Omental fat pad (tissue), 4 donors: ENCODE measurements around the gene BCAP31. TPM values are rescaled to one million over a fixed set of nuclear protein-coding genes. Genes with fewer than 3 reads are reported as not detected.

Experiments used
- ATAC-seq: fragments of 150-250 bp; one replicate; pipeline ENCODE4 v1.9.1; 2016; ENCODE audit warnings: mild to moderate bottlenecking, moderate library complexity; ENCODE audit not compliant: low FRiP score
- DNase-seq: peaks from one replicate; pipeline ENCODE4 v3.0.0-alpha.2; 2019; ENCODE audit warnings: low spot score
- CTCF ChIP-seq, 3 donors: fragments of 450-650 bp; IDR thresholded peaks; one replicate each; pipeline ENCODE4 v1.5.1; 2016 to 2017; ENCODE audit warnings: antibody characterized with exemption in 3 of 3, mild to moderate bottlenecking in 3 of 3, moderate library complexity in 2 of 3
- total RNA-seq, 4 donors: library from RNA; depleted of rRNA; stranded (reverse); fragments of >200 nt; gene quantifications; one replicate each; pipeline ENCODE4 v1.1.0, GENCODE V29; 2016

BCAP31 gene
- total RNA-seq, 4 donors from 2014 or later = 119 to 421 (median 240) TPM

GRCh38 chrX:153723351-153724251, 586 bp downstream of the BCAP31 start:
- DNase-seq (no peak), ATAC-seq (peak; percentile 28)
- TF ChIP-seq CTCF (IDR thresholded peaks at IDR 0.05) = no peak

GRCh38 chrX:153722704-153723350, 1.4 kb downstream of the BCAP31 start:
- TF ChIP-seq CTCF (IDR thresholded peaks at IDR 0.05) = no peak
- DNase-seq (no peak), ATAC-seq (no peak)

GRCh38 chrX:153719701-153720100, 4.5 kb downstream of the BCAP31 start:
- ATAC-seq (no peak), DNase-seq (no peak)
- TF ChIP-seq CTCF (IDR thresholded peaks at IDR 0.05) = no peak

DNA sequence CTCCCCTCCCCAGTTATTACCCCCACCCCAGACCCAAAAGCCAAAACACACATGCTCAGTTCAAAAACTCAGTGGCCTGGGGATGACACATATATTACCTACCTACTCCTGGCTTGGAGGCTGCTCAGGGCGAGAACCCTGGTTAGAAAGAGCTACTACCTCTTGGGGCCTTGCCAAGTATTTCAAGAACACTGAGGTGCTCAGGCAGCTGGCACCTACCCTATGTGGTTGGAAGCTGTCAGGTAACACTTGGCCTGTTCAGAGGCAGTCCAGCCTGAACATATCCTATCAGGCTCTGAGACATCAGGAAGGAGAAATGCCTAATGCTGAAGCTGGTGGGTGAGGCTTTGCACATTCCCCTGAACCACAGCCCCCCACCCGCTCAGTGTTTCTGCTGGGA, 4.9 kb downstream of the BCAP31 start:
- ATAC-seq (no peak), DNase-seq (no peak)
- TF ChIP-seq CTCF (IDR thresholded peaks at IDR 0.05) = no peak

DNA sequence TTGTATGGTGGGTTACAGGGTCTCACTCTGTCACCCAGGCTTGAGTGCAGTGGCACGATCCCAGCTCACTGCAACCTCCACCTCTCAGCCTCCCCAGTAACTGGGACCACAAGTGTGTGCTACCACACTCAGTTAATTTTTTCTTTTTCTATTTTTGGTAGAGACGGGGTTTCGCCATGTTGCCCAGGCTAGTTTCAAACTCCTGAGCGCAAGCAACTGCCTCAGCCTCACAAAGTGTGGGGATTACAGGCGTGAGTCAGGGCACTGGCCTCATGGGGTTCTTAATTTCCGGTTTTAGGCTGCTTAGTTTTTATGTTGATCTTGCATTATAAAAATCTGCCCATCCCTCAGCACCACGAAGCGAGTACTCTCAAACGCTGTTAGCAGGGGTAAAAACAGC, 6.7 kb downstream of the BCAP31 start:
- TF ChIP-seq CTCF (IDR thresholded peaks at IDR 0.05) = no peak
- DNase-seq (no peak), ATAC-seq (no peak)

DNA sequence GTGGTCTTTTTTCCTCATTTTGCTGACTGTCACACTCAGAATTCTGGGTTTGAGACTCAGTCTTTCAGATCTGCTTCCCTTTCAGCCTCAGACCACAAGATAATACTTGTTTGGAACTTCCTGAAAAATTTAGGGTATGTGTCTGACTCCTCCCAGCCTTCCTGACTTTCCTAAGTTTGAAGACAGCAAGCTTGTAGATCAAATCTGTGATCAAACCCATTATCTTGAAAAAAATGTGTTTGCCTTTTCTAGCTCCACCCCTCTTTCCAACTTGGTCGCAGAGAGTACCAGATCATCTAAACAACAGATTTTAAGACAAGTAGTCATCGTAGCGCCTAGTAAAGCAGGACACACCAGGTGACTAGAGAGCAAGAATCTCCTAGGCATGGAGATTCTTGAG, 9.9 kb downstream of the BCAP31 start:
- ATAC-seq = no peak
- no peak for TF ChIP-seq CTCF (IDR thresholded peaks at IDR 0.05)
- no peak for DNase-seq
